Right renal pelvis (tissue), 4 donors: ENCODE measurements around the gene SERAC1. TPM values are rescaled to one million over a fixed set of nuclear protein-coding genes. Genes with fewer than 3 reads are reported as not detected.
A peak's percentile ranks its signal among the peaks of the same experiment; 100 is the strongest.

Experiments used
- DNase-seq, 4 donors: peaks; one replicate each; pipeline ENCODE4 v3.0.0-alpha.2; 2013; ENCODE audit warnings: low read depth in 4 of 4, low spot score in 3 of 4, missing footprints in 1 of 4
- polyA plus RNA-seq, 4 donors: library from polyadenylated mRNA; unstranded; fragments of 120-200 nt; gene quantifications; one replicate each; pipeline ENCODE4 v1.2.1, GENCODE V29; 2013; ENCODE audit not compliant: insufficient read length in 4 of 4

SERAC1 gene
- polyA plus RNA-seq, 4 donors: 13.1 to 17.9 (median 16.0) TPM

GRCh38 chr6:158131926-158132325, 36.1 kb downstream of the SERAC1 start:
- DNase-seq: peak in 3 of 4 donors; percentile 2 to 5 (median 3)

GRCh38 chr6:158125271-158125670, 42.8 kb downstream of the SERAC1 start:
- no peak for DNase-seq

GRCh38 chr6:158124288-158124687, 43.8 kb downstream of the SERAC1 start:
- no peak for DNase-seq

- DNase-seq: no peak
Measured at GRCh38 chr6:158122048-158122447, 46.0 kb downstream of the SERAC1 start.

GRCh38 chr6:158121335-158121734, 46.7 kb downstream of the SERAC1 start:
- DNase-seq: no peak

GRCh38 chr6:158118886-158119285, 49.2 kb downstream of the SERAC1 start:
- no peak for DNase-seq

GRCh38 chr6:158115508-158115907, 52.6 kb downstream of the SERAC1 start:
- DNase-seq: no peak

GRCh38 chr6:158115102-158115501, 53.0 kb downstream of the SERAC1 start:
- no peak for DNase-seq

GRCh38 chr6:158113802-158114201, 54.3 kb downstream of the SERAC1 start:
- DNase-seq: no peak

GRCh38 chr6:158111987-158112386, 56.1 kb downstream of the SERAC1 start:
- DNase-seq: no peak

- no peak for DNase-seq
Measured at GRCh38 chr6:158110986-158111385, 57.1 kb downstream of the SERAC1 start.

- no peak for DNase-seq
Measured at GRCh38 chr6:158109748-158110147, 58.3 kb downstream of the SERAC1 start.

GRCh38 chr6:158104696-158105095, 63.4 kb downstream of the SERAC1 start:
- no peak for DNase-seq

- no peak for DNase-seq
Measured at GRCh38 chr6:158103228-158103627, 64.8 kb downstream of the SERAC1 start.

- no peak for DNase-seq
Measured at GRCh38 chr6:158095671-158096070, 72.4 kb downstream of the SERAC1 start.

GRCh38 chr6:158095031-158095430, 73.0 kb downstream of the SERAC1 start:
- no peak for DNase-seq

GRCh38 chr6:158092806-158093205, 75.3 kb downstream of the SERAC1 start:
- no peak for DNase-seq

- DNase-seq: no peak
Measured at GRCh38 chr6:158087224-158087867, 80.7 kb downstream of the SERAC1 start.

- peak in 3 of 4 donors; percentile 38 to 52 (median 40) for DNase-seq
Measured at GRCh38 chr6:158086504-158087223, 81.4 kb downstream of the SERAC1 start.

GRCh38 chr6:158086054-158086503, 82.0 kb downstream of the SERAC1 start:
- no peak for DNase-seq

GRCh38 chr6:158085261-158086053, 82.6 kb downstream of the SERAC1 start:
- no peak for DNase-seq
